GM21717 (cell line): ENCODE measurements around the gene LIPM.

ENCODE experiments used
- ATAC-seq: cut with Tn5 transposase; IDR thresholded peaks from one replicate; pipeline ENCODE4 v1.9.1; 2021; ENCODE audit warnings: mild to moderate bottlenecking, moderate library complexity; ENCODE audit not compliant: unreplicated experiment

Gene LIPM

DNA sequence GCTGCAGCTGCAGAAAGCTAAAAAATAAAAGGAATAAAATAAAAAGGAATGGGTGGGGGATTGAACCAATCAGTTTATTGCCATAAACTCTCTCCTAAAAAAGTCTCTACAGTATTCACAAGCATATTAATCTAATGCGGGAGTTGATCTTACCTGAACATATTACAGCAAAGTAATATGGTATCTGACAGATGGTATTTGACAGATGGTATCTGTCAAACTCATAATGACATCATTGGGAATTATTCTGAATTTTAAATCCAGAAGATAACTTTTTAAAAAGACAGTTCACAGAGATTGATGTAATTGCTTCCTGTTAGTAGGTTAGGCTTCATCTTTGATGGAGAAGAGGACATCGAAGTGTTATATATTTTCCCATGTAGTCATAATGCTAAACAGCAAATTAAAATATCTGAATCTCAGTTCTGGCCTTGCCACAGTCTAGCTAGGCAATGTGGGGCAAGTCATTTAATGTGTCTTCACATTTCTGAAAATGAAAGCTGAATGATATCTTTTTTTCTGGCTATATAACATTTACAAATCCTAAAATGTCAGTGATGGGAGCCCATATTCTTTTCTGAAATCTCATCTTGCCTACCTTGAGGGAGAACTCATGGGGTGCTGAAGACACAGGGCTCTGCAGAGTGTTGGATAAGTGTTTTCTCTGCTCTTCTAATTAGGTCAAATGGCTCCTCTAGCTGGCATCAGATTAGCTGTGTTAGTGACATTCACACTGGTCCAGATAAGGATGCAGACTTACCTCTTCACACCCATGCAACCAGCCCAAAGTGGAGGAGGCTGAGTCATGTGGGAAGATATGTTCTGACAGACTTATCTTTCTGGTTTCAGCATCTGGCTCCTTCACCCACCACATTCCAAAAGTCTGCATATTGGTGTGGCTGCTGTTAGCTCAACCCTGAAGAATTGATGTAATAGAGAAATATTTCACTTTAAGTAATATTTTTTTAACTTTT lies 2.1 kb upstream of the LIPM start:
- ATAC-seq = no peak

GRCh38 chr10:88803641-88804040 lies 1.1 kb downstream of the LIPM start:
- ATAC-seq = no peak

DNA sequence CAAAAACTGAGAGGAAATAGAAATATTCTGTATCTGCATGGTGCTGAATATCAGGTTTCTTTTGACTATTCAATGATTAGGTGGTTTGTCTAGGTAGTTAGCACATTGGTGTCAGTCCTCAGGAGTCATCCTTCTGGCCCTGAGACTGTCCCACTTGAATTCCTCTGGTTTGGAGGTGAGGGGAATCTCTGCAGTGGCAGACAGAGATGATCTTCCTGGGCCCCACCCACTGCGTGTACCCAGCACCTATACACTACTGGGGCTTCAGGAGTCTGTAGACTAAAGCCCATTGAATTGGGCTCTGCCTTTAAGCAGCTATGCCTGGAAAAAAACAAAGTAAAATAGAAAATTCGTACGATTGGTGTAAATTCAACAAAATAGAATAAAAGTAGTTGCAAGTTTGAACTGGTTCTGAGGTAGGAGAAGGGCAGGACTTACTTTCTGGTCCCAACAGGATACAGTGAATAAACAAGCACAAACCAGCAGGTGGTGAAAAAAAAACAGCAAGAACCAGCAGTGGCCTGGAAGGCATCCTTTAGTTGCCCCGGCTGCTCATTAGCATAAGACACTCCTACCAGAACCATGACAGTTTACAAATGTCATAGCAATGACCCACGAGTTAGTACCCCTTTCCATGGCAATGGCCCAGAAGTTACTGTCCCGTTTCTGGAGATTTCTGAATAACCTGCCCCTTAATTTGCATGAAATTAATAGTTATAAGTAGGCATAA lies 1.7 kb downstream of the LIPM start:
- ATAC-seq = no peak

GRCh38 chr10:88805361-88805760 lies 2.8 kb downstream of the LIPM start:
- no peak for ATAC-seq

- no peak for ATAC-seq
Measured at GRCh38 chr10:88805924-88806323, 3.4 kb downstream of the LIPM start.

DNA sequence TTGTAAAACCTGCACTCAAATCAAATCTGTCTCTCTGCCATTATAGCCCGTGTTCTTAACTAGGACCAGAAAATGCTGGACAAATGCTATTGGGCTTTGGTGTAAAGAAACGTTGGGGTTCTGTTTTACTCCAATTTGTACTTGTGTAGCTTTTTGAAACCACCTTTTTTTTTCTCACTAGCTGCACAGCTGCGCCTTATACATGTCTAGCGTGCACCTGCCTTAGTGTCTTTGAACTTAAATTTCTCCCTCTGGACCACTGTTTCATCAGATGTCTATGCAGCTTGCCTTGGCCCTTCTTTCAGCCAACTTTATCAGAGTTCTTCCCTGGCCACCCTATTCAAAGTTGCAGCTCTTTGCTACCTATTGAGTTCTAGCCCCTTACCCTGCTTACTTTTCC lies 7.1 kb downstream of the LIPM start:
- no peak for ATAC-seq

DNA sequence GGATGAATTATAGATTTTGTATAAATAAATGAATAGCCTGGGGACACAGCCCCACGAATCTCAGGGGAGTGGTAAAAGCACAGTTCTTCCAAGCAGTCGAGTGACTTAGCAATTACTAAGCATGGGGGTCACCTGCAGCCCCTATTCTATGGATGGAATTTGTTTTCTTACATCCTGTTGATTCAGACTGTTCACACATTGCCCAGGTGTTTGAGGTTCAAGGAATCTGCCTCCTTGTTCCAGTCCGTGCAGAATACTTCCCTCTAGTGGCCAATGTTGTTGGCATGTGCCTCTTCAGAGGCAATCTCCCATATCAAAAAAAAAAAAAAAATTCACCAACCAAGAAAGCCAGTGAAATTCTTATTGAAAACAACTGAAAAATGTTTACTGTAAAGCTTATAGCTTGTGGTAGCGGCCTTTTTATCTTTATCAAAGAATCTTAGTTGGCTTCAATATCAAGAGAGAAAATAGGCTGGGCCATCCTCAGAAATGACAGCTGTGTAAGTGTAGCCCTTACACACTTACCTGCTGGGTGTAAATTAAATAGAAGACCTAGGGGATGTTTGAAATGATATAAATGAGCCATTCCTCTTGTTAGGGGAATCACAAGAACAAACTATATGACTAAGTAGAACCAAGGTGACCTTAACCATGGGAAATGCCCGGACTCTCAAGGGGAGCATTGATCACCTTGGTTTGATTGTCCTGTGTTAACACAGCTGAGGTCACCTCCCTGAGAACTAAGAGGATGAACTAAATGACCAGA lies 7.8 kb downstream of the LIPM start:
- ATAC-seq = peak; percentile 50

DNA sequence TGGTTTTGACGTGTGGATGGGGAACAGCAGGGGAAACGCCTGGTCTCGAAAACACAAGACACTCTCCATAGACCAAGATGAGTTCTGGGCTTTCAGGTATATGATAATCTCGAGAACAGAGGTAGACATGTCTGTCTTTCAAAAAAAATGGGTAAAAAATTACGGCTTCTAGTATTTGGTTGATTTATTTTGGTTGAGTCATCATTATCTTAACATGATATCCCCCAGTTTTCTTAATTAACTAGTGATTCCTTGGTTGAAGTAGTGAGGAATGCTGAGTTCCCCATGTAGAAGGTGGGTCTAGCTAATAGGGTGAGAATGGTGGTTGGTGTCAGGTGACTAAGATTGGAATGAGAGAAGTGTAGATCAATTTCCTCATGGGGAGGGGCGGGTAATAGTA lies 10.7 kb downstream of the LIPM start:
- ATAC-seq = no peak

DNA sequence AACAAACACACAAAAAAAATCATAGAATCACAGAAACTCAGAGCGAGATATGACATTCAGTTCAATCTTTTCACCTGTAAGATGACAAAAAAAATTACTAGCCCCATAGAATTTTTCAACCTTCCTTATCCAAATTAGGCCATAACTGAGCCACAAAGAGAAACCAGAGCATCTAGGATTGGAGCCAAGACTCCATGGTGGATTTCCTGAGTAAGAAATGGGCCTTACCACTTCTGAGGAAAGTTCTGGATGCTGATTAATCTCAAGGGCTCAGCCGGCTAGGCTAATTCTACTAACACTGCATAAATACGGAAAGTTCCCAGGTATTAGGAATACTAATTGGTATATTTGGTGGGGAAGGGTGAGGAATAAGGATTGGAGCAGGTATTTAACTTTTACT lies 16.8 kb downstream of the LIPM start:
- no peak for ATAC-seq

- ATAC-seq = no peak
Measured at GRCh38 chr10:88820748-88821401, 18.3 kb downstream of the LIPM start.

GRCh38 chr10:88826388-88826787 lies 23.9 kb downstream of the LIPM start:
- ATAC-seq = no peak

DNA sequence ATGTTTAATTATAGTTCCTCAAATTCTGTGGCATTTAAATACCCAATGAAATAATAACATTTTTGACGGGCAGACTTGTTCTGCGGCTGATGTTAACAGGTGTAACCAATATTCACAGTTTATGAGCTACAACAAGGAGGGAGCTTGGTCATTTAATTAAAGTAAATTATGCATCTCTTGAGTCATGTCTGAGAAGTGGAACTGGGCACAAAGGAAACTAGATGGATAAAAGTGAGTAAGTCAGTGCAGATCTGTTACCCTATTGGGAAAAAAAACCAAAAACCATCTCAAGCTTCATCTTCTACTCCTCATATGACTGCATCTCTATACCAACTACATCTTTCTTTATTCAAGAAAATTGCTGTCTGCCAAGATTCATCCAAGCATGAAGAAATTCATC lies 25.1 kb downstream of the LIPM start:
- no peak for ATAC-seq

GRCh38 chr10:88828310-88828709 lies 25.8 kb downstream of the LIPM start:
- ATAC-seq = no peak

- ATAC-seq = no peak
Measured at GRCh38 chr10:88830643-88831268, 28.2 kb downstream of the LIPM start.

DNA sequence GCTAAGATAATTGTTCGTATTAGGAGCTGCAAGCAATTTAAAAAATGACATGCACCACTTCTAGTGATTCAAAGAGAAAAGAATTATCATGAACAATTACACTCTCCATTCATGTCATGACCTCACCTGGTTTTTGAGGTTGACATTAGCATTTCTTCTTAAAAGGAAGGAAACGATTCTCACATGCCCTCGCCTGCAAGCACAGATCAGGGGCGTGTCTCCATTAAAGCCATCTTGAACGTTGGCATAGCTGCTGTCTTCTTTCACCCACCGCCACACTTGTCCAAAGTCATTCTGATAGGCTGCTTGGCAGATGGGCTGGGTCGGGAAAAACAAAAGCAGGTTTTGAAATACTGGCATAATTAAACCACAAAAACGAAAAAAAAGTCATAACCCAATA lies 29.2 kb downstream of the LIPM start:
- no peak for ATAC-seq

DNA sequence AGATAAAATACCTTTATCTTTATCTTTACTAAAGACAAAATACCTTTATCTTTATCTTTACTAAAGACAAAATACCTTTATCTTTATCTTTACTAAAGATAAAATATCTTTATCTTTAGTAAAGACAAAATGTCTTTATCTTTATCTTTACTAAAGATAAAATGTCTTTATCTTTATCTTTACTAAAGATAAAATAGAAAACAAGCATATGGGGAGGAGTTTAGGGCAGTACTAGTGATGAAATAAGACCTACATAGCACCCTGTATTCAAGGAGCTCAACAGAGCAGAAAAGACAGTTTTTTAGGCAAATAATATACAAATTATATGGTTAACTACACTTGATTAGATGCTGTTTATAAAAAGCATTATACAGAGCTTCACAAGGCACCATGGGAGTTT lies 29.8 kb downstream of the LIPM start:
- ATAC-seq = no peak

GRCh38 chr10:88833156-88833555 lies 30.6 kb downstream of the LIPM start:
- ATAC-seq = no peak

DNA sequence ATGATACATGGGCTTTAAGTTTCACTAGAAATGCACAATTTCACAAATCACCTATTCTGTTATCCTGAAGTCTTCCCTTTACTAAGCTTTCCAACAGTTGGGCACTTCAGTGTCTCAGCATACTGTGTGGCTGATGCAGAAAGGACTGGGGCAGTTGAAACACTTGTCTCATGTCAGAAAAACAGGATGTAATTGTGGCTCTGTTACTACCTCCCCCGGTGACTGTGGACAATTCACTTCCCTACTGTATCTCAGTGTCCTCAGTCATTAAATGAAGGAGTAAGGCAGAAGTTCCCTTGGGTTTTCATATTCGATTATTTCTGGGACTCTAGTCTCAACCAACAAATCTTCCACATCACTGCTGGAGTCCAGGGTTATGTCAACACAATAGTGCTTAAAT lies 31.2 kb downstream of the LIPM start:
- ATAC-seq = no peak

DNA sequence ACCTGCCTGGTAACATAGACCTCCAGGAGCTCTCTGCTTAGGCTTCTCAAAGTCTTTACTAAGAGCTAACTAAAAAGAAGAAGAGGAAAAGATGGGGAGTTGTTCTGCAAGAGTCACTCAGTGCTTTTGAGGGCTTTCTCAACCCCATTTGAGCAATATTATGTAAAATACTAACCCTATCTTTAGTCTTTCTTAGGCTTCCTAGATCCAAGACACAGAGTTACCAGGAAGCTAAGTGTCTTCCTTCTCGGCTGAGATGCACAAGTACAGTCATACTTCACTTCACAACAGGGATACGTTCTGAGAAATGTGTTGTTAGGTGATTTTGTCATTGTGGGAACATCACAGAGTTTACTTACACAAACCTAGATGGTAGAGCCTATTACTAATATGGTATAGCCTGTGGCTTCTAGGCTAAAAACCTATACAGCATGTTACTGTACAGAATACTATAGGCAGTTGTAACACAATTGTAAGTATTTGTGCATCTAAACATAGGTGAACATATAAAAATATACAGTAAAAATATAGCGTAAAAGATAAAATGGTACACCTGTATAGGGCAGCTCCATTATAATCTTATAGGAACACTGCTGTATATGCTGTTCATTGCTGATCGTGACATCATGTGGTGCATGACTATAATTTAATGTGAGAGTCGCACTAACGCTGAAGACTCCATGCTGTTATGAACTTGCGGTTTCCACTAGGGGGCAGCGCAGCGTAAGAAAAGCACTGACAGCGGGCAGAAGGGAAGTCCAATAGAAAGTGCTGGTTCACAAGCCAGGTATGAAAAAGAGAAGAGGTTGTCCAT lies 32.8 kb downstream of the LIPM start:
- ATAC-seq = peak; percentile 72

DNA sequence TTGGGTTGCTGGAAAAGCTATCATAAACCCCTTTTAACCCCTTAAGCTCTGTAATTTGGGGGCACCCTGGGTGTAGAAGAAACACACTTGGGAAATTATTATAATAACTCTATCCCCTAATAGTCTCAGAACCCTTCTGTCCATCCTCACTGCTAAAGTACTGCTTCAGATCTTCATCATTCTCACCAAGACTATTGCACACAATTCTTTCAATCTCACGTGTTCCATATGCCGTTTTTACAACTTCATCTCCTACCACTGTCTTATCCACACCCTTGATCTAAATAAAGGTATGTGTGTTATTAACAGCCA lies 33.3 kb downstream of the LIPM start:
- no peak for ATAC-seq
